ENCODE data around the gene FRMD4B.

The FRMD4B gene

GRCh38 chr3:69122403-69122802 lies 263.5 kb downstream of the FRMD4B start, which contains the start of gene LMOD3:
LMOD3 (minus strand) TSS chr3:69122595; CDS start chr3:69122386, 209 bp downstream.
- Histone ChIP-seq H3K27ac (replicated peaks) (no peak within 1 kb of the TSS), H3K27me3 (ENCODE audit: insufficient read depth, poor library complexity, severe bottlenecking) (no peaks in the 10 kb centered on the region), H3K4me3 (replicated peaks; ENCODE audit: insufficient read depth, low read length) (no peak within 1 kb of the TSS)
- TF ChIP-seq POLR2AphosphoS5 (IDR thresholded peaks at IDR 0.05; ENCODE audit: low read depth): no peak
- no peak for TF ChIP-seq SPI1 (IDR thresholded peaks at IDR 0.05; ENCODE audit: borderline replicate concordance, low read depth)
- TF ChIP-seq GABPA (IDR thresholded peaks at IDR 0.05; ENCODE audit: low read depth): no peak
- no peak for TF ChIP-seq CTCF (IDR thresholded peaks at IDR 0.05; ENCODE audit: insufficient read depth, low read length)
- no peak for TF ChIP-seq REST (IDR thresholded peaks at IDR 0.05; ENCODE audit: insufficient replicate concordance, low read depth)
- no peak for DNase-seq (ENCODE audit: low read depth in 1 of 2, low spot score in 1 of 2)

GRCh38 chr3:69121950-69122349 lies 263.9 kb downstream of the FRMD4B start:
- H3K4me3 ChIP-seq (replicated peaks; ENCODE audit: insufficient read depth, low read length): no peak overlapping the region
- no peak for TF ChIP-seq CTCF (IDR thresholded peaks at IDR 0.05; ENCODE audit: insufficient read depth, low read length)
- no peak for TF ChIP-seq REST (IDR thresholded peaks at IDR 0.05; ENCODE audit: insufficient replicate concordance, low read depth)
- TF ChIP-seq SPI1 (IDR thresholded peaks at IDR 0.05; ENCODE audit: borderline replicate concordance, low read depth): no peak
- no peak for TF ChIP-seq POLR2AphosphoS5 (IDR thresholded peaks at IDR 0.05; ENCODE audit: low read depth)
- TF ChIP-seq GABPA (IDR thresholded peaks at IDR 0.05; ENCODE audit: low read depth): no peak
- no peak overlapping the region for H3K27ac ChIP-seq (replicated peaks)
- DNase-seq (ENCODE audit: low read depth in 1 of 2, low spot score in 1 of 2): peak in 1 of 2 experiments; percentile 17
- H3K27me3 ChIP-seq (ENCODE audit: insufficient read depth, poor library complexity, severe bottlenecking): no peaks in the 10 kb centered on the region

GRCh38 chr3:69121513-69121912 lies 264.4 kb downstream of the FRMD4B start:
- Histone ChIP-seq H3K27me3 (ENCODE audit: insufficient read depth, poor library complexity, severe bottlenecking) (no peaks in the 10 kb centered on the region), H3K4me3 (replicated peaks; ENCODE audit: insufficient read depth, low read length) (no peak overlapping the region), H3K27ac (replicated peaks) (no peak overlapping the region)
- DNase-seq (ENCODE audit: low read depth in 1 of 2, low spot score in 1 of 2): no peak
- TF ChIP-seq POLR2AphosphoS5 (IDR thresholded peaks at IDR 0.05; ENCODE audit: low read depth): no peak
- no peak for TF ChIP-seq REST (IDR thresholded peaks at IDR 0.05; ENCODE audit: insufficient replicate concordance, low read depth)
- no peak for TF ChIP-seq SPI1 (IDR thresholded peaks at IDR 0.05; ENCODE audit: borderline replicate concordance, low read depth)
- no peak for TF ChIP-seq CTCF (IDR thresholded peaks at IDR 0.05; ENCODE audit: insufficient read depth, low read length)
